ENCODE results near the gene EIF5B. TPM values are rescaled to one million over a fixed set of nuclear protein-coding genes. Genes with fewer than 3 reads are reported as not detected.

EIF5B gene
- total and polyA plus RNA-seq, 2 experiments from 2014 or later: 34.2 to 108 TPM

DNA sequence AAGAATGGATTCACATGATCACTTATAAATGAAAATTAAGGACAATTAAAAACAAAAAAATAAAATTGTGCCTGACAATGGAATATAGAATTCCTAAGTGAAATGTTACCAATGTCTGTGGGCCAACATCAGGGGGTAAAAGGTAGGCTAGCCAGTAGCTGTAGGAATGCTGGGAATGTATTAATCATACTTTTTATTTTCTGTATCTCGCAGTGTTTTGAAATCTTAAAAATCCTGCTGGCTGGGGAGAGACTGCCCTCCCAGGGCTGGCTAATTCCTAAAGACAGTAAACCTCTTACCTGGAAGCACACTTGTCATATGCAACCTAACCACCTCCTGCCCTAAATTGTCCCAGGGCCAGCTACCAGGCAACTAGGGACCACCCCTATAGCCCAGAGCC is 82.8 kb downstream of the EIF5B start (continued):
- TF ChIP-seq EZH2phosphoT487 (IDR thresholded peaks at IDR 0.05; ENCODE audit: unreplicated experiment): no peak

DNA sequence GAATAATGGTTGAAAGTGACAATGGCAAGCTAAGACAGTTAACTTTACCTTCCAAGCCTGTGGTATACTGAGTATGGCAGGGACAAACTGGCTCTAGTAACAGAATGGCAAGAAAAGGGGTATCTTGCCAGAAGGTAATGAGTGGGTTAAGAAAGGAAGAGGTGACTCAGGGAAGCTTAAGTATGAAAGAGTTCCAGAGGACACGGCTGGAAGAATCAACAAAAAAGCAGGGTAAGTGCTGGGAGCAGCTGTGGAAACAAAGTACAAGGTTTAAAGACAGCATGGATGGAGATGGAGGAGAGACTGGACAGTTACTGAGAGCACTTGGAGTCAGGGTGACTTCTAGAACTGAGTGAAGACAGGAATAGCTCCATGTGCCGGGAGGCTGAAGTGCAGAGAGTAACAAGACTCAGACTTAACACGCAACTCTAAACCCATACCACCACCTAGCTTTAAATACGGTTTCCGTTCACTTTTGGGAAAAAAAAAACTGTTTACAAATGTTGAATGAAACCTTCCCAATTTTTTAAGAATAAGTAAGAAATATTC is 83.6 kb downstream of the EIF5B start:
- peak overlapping the region; percentile 38; the same call in 1 of the 2 replicates for H3K27ac Mint-ChIP-seq

More for the DNA sequence above, 83.6 kb downstream of the EIF5B start:
- Histone ChIP-seq H3K27ac (ENCODE audit: low read depth) (peak overlapping the region; percentile 28; the same call in 1 of the 2 replicates), H3F3A (replicated peaks; ENCODE audit: low read depth) (no peaks in the 10 kb centered on the region), H3K36me3 (ENCODE audit: insufficient read depth) (peaks cover 27% of the 10 kb centered on the region), H3K27me3 (ENCODE audit: insufficient read depth) (no peaks in the 10 kb centered on the region), H3K79me2 (replicated peaks; ENCODE audit: insufficient read depth) (no peaks in the 10 kb centered on the region), H2AFZ (no peak overlapping the region), H3K4me3 (no peak overlapping the region), H3K4me1 (ENCODE audit: insufficient read depth) (no peaks in the 10 kb centered on the region), H3K4me2 (no peak overlapping the region), H4K20me1 (replicated peaks; ENCODE audit: insufficient read depth) (peaks cover 2% of the 10 kb centered on the region; the same call in 1 of the 2 replicates), H3K9me2 (ENCODE audit: insufficient read depth) (no peaks in the 10 kb centered on the region)
- H3K36me3 Mint-ChIP-seq (ENCODE audit: low read depth): peaks cover 69% of the 10 kb centered on the region
- peaks cover 2% of the 10 kb centered on the region for H3K27me3 Mint-ChIP-seq (ENCODE audit: insufficient read depth, low read depth, poor library complexity)
- ATAC-seq (no peak), DNase-seq (ENCODE audit: low spot score) (no peak)
- TF ChIP-seq EZH2 (IDR thresholded peaks at IDR 0.05; ENCODE audit: low read depth, unreplicated experiment) (no peak), POLR2AphosphoS5 (IDR thresholded peaks at IDR 0.05; ENCODE audit: low read depth) (no peak), ZNF114 (CRISPR knock-in tag; IDR thresholded peaks at IDR 0.05) (no peak), STAT1 (IDR thresholded peaks at IDR 0.05; ENCODE audit: unreplicated experiment) (no peak), CREB1 (CRISPR knock-in tag; IDR thresholded peaks at IDR 0.05; ENCODE audit: low read depth) (no peak), EZH2phosphoT487 (IDR thresholded peaks at IDR 0.05; ENCODE audit: unreplicated experiment) (no peak), ZNF331 (CRISPR knock-in tag; IDR thresholded peaks at IDR 0.05; ENCODE audit: low read depth) (no peak), JUNB (IDR thresholded peaks at IDR 0.05; ENCODE audit: unreplicated experiment) (no peak), NANOG (IDR thresholded peaks at IDR 0.05; ENCODE audit: borderline replicate concordance) (no peak)
- TF ChIP-seq, protein P1, sequence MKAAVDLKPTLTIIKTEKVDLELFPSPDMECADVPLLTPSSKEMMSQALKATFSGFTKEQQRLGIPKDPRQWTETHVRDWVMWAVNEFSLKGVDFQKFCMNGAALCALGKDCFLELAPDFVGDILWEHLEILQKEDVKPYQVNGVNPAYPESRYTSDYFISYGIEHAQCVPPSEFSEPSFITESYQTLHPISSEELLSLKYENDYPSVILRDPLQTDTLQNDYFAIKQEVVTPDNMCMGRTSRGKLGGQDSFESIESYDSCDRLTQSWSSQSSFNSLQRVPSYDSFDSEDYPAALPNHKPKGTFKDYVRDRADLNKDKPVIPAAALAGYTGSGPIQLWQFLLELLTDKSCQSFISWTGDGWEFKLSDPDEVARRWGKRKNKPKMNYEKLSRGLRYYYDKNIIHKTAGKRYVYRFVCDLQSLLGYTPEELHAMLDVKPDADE (IDR thresholded peaks at IDR 0.05): no peak
- TF ChIP-seq, protein P2, sequence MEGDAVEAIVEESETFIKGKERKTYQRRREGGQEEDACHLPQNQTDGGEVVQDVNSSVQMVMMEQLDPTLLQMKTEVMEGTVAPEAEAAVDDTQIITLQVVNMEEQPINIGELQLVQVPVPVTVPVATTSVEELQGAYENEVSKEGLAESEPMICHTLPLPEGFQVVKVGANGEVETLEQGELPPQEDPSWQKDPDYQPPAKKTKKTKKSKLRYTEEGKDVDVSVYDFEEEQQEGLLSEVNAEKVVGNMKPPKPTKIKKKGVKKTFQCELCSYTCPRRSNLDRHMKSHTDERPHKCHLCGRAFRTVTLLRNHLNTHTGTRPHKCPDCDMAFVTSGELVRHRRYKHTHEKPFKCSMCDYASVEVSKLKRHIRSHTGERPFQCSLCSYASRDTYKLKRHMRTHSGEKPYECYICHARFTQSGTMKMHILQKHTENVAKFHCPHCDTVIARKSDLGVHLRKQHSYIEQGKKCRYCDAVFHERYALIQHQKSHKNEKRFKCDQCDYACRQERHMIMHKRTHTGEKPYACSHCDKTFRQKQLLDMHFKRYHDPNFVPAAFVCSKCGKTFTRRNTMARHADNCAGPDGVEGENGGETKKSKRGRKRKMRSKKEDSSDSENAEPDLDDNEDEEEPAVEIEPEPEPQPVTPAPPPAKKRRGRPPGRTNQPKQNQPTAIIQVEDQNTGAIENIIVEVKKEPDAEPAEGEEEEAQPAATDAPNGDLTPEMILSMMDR (conservative IDR thresholded peaks at IDR 0.05; ENCODE audit: low read depth in 2 of 2): no peak
- TF ChIP-seq, protein P3, sequence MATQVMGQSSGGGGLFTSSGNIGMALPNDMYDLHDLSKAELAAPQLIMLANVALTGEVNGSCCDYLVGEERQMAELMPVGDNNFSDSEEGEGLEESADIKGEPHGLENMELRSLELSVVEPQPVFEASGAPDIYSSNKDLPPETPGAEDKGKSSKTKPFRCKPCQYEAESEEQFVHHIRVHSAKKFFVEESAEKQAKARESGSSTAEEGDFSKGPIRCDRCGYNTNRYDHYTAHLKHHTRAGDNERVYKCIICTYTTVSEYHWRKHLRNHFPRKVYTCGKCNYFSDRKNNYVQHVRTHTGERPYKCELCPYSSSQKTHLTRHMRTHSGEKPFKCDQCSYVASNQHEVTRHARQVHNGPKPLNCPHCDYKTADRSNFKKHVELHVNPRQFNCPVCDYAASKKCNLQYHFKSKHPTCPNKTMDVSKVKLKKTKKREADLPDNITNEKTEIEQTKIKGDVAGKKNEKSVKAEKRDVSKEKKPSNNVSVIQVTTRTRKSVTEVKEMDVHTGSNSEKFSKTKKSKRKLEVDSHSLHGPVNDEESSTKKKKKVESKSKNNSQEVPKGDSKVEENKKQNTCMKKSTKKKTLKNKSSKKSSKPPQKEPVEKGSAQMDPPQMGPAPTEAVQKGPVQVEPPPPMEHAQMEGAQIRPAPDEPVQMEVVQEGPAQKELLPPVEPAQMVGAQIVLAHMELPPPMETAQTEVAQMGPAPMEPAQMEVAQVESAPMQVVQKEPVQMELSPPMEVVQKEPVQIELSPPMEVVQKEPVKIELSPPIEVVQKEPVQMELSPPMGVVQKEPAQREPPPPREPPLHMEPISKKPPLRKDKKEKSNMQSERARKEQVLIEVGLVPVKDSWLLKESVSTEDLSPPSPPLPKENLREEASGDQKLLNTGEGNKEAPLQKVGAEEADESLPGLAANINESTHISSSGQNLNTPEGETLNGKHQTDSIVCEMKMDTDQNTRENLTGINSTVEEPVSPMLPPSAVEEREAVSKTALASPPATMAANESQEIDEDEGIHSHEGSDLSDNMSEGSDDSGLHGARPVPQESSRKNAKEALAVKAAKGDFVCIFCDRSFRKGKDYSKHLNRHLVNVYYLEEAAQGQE (IDR thresholded peaks at IDR 0.05; ENCODE audit: unreplicated experiment): no peak
- TF ChIP-seq, protein P4, sequence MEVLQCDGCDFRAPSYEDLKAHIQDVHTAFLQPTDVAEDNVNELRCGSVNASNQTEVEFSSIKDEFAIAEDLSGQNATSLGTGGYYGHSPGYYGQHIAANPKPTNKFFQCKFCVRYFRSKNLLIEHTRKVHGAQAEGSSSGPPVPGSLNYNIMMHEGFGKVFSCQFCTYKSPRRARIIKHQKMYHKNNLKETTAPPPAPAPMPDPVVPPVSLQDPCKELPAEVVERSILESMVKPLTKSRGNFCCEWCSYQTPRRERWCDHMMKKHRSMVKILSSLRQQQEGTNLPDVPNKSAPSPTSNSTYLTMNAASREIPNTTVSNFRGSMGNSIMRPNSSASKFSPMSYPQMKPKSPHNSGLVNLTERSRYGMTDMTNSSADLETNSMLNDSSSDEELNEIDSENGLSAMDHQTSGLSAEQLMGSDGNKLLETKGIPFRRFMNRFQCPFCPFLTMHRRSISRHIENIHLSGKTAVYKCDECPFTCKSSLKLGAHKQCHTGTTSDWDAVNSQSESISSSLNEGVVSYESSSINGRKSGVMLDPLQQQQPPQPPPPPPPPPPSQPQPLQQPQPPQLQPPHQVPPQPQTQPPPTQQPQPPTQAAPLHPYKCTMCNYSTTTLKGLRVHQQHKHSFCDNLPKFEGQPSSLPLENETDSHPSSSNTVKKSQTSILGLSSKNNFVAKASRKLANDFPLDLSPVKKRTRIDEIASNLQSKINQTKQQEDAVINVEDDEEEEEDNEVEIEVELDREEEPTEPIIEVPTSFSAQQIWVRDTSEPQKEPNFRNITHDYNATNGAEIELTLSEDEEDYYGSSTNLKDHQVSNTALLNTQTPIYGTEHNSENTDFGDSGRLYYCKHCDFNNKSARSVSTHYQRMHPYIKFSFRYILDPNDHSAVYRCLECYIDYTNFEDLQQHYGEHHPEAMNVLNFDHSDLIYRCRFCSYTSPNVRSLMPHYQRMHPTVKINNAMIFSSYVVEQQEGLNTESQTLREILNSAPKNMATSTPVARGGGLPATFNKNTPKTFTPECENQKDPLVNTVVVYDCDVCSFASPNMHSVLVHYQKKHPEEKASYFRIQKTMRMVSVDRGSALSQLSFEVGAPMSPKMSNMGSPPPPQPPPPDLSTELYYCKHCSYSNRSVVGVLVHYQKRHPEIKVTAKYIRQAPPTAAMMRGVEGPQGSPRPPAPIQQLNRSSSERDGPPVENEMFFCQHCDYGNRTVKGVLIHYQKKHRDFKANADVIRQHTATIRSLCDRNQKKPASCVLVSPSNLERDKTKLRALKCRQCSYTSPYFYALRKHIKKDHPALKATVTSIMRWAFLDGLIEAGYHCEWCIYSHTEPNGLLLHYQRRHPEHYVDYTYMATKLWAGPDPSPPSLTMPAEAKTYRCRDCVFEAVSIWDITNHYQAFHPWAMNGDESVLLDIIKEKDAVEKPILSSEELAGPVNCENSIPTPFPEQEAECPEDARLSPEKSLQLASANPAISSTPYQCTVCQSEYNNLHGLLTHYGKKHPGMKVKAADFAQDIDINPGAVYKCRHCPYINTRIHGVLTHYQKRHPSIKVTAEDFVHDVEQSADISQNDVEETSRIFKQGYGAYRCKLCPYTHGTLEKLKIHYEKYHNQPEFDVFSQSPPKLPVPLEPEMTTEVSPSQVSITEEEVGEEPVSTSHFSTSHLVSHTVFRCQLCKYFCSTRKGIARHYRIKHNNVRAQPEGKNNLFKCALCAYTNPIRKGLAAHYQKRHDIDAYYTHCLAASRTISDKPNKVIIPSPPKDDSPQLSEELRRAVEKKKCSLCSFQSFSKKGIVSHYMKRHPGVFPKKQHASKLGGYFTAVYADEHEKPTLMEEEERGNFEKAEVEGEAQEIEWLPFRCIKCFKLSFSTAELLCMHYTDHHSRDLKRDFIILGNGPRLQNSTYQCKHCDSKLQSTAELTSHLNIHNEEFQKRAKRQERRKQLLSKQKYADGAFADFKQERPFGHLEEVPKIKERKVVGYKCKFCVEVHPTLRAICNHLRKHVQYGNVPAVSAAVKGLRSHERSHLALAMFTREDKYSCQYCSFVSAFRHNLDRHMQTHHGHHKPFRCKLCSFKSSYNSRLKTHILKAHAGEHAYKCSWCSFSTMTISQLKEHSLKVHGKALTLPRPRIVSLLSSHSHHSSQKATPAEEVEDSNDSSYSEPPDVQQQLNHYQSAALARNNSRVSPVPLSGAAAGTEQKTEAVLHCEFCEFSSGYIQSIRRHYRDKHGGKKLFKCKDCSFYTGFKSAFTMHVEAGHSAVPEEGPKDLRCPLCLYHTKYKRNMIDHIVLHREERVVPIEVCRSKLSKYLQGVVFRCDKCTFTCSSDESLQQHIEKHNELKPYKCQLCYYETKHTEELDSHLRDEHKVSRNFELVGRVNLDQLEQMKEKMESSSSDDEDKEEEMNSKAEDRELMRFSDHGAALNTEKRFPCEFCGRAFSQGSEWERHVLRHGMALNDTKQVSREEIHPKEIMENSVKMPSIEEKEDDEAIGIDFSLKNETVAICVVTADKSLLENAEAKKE (CRISPR knock-in tag; IDR thresholded peaks at IDR 0.05): no peak
- H3K4me1 Mint-ChIP-seq: no peaks in the 10 kb centered on the region
- no peaks in the 10 kb centered on the region for H3K9me3 Mint-ChIP-seq
- no peak overlapping the region for H3K4me3 Mint-ChIP-seq
